Loucy (cell line): ENCODE measurements around the gene ZNF283.
"Not testable (repeated sequence)": the region's sequence is repeated elsewhere in the genome, so short reads cannot be mapped to it uniquely, and the experiment has no call there.

ENCODE experiments used
- H2AFZ ChIP-seq: fragments of 200-600 bp; sonication (generic); 2 replicates; pipeline ENCODE4 v1.6.0; 2016; ENCODE audit warnings: antibody characterized with exemption, mild to moderate bottlenecking, low read length, moderate library complexity
- H3F3A ChIP-seq: fragments of 200-600 bp; 2 replicates; pipeline ENCODE4 v1.6.0; 2016; ENCODE audit warnings: antibody characterized with exemption, low read depth, mild to moderate bottlenecking
- H3K27me3 ChIP-seq: fragments of 200-600 bp; sonication (generic); 2 replicates; pipeline ENCODE4 v1.6.1; 2014; ENCODE audit warnings: low read length, mild to moderate bottlenecking; ENCODE audit not compliant: insufficient read depth, poor library complexity, severe bottlenecking
- H3K36me3 ChIP-seq: fragments of 200-600 bp; sonication (generic); 2 replicates; pipeline ENCODE4 v1.6.1; 2016; ENCODE audit warnings: low read length; ENCODE audit not compliant: insufficient read depth
- H3K4me1 ChIP-seq: fragments of 200-600 bp; sonication (generic); 2 replicates; pipeline ENCODE4 v1.5.1; 2014; ENCODE audit warnings: low read length, mild to moderate bottlenecking; ENCODE audit not compliant: insufficient read depth, poor library complexity, severe bottlenecking
- H3K4me2 ChIP-seq: fragments of 200-600 bp; sonication (generic); 2 replicates; pipeline ENCODE4 v1.6.0; 2014; ENCODE audit warnings: antibody characterized with exemption, low read length, low read depth, mild to moderate bottlenecking; ENCODE audit not compliant: poor library complexity, severe bottlenecking
- H3K4me3 ChIP-seq: fragments of 200-600 bp; sonication (generic); 2 replicates; pipeline ENCODE4 v1.5.1; 2014; ENCODE audit warnings: low read length, mild to moderate bottlenecking, mixed read lengths; ENCODE audit not compliant: poor library complexity, severe bottlenecking
- H3K79me2 ChIP-seq: fragments of 200-600 bp; sonication (generic); 2 replicates; pipeline ENCODE4 v1.6.1; 2014; ENCODE audit warnings: low read length; ENCODE audit not compliant: insufficient read depth
- H3K9ac ChIP-seq: fragments of 200-600 bp; sonication (generic); 2 replicates; pipeline ENCODE4 v1.6.0; 2014; ENCODE audit warnings: mild to moderate bottlenecking, low read depth, low read length, moderate library complexity; ENCODE audit not compliant: poor library complexity, severe bottlenecking
- H3K9me2 ChIP-seq: fragments of 200-600 bp; sonication (generic); replicated peaks from 2 replicates; pipeline ENCODE4 v1.6.1; 2016; ENCODE audit warnings: low read depth, low read length, mixed read lengths
- H3K9me3 ChIP-seq: fragments of 200-600 bp; sonication (generic); 2 replicates; pipeline ENCODE4 v1.6.1; 2014; ENCODE audit warnings: mild to moderate bottlenecking, antibody characterized with exemption, low read length, low read depth; ENCODE audit not compliant: insufficient read depth
- H4K20me1 ChIP-seq: fragments of 200-600 bp; sonication (generic); 2 replicates; pipeline ENCODE4 v1.6.0; 2014; ENCODE audit warnings: antibody characterized with exemption, low read length, mild to moderate bottlenecking; ENCODE audit not compliant: insufficient read depth, poor library complexity, severe bottlenecking
- EZH2phosphoT487 ChIP-seq: fragments of 200-600 bp; IDR thresholded peaks from 2 replicates; pipeline ENCODE4 v1.6.1; 2018; ENCODE audit warnings: antibody characterized with exemption, mild to moderate bottlenecking, moderate library complexity, borderline replicate concordance
- TF ChIP-seq, protein P1 (sequence below): fragments of 200-600 bp; sonication (generic); conservative IDR thresholded peaks from 2 replicates; pipeline ENCODE4 v1.5.1; 2014; ENCODE audit warnings: mild to moderate bottlenecking, antibody characterized with exemption, low read length

The ZNF283 gene

GRCh38 chr19:43820098-43820883, 6.8 kb upstream of the ZNF283 start:
- Histone ChIP-seq H3K9me2 (no peaks in the 10 kb centered on the region), H3K36me3 (no peaks in the 10 kb centered on the region), H3K4me3 (no peak overlapping the region), H2AFZ (no peak overlapping the region), H3K27me3 (peaks cover 5% of the 10 kb centered on the region), H3K4me2 (no peak overlapping the region), H3K4me1 (no peaks in the 10 kb centered on the region), H3K79me2 (no peaks in the 10 kb centered on the region), H3K9me3 (no peaks in the 10 kb centered on the region), H3F3A (no peaks in the 10 kb centered on the region), H3K9ac (no peak overlapping the region), H4K20me1 (no peaks in the 10 kb centered on the region)
- TF ChIP-seq EZH2phosphoT487 = no peak
- TF ChIP-seq, protein P1, sequence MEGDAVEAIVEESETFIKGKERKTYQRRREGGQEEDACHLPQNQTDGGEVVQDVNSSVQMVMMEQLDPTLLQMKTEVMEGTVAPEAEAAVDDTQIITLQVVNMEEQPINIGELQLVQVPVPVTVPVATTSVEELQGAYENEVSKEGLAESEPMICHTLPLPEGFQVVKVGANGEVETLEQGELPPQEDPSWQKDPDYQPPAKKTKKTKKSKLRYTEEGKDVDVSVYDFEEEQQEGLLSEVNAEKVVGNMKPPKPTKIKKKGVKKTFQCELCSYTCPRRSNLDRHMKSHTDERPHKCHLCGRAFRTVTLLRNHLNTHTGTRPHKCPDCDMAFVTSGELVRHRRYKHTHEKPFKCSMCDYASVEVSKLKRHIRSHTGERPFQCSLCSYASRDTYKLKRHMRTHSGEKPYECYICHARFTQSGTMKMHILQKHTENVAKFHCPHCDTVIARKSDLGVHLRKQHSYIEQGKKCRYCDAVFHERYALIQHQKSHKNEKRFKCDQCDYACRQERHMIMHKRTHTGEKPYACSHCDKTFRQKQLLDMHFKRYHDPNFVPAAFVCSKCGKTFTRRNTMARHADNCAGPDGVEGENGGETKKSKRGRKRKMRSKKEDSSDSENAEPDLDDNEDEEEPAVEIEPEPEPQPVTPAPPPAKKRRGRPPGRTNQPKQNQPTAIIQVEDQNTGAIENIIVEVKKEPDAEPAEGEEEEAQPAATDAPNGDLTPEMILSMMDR = no peak

DNA sequence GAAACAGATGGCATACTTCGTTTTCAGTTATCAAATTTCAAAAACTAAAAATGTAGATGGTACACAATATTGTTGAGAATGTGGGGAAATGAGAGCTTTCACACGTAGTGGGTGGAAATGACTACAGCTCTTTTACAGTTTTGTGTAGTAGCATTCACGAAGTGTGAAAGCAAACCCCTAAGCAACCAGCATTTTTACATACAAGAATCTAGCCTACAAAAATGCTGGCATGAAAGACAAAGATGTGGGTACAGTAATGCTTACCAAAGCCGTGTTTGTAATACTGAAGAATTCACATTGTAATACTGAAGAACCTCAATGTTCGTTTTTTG, 6.3 kb upstream of the ZNF283 start:
- Histone ChIP-seq H3K27me3 (peaks cover 5% of the 10 kb centered on the region), H3K9me3 (no peaks in the 10 kb centered on the region), H2AFZ (no peak overlapping the region), H3K9ac (no peak overlapping the region), H3K4me3 (no peak overlapping the region), H3K9me2 (no peaks in the 10 kb centered on the region), H3K4me2 (no peak overlapping the region), H3K79me2 (no peaks in the 10 kb centered on the region), H3K4me1 (no peaks in the 10 kb centered on the region), H4K20me1 (no peaks in the 10 kb centered on the region), H3F3A (no peaks in the 10 kb centered on the region), H3K36me3 (no peaks in the 10 kb centered on the region)
- TF ChIP-seq, protein P1 = no peak

DNA sequence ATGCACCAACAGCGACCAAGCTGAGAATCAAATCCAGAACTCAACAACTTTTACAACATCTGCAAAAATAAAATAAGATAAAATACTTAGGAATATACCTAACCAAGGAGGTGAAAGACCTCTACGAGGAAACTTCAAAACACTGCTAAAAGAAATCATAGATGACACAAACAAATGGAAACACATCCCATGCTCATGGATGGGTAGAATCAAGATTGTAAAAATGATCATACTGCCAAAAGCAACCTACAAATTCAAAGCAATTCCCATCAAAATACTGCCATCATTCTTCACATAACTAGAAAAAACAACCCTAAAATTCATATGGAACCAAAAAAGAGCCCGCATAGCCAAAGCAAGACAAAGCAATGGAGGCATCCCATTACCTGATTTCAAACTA, 3.3 kb upstream of the ZNF283 start:
- H3K4me3 ChIP-seq, H3K9ac ChIP-seq, H3K36me3 ChIP-seq, H2AFZ ChIP-seq, H3K4me1 ChIP-seq, H3F3A ChIP-seq, H3K27me3 ChIP-seq, H4K20me1 ChIP-seq, H3K4me2 ChIP-seq, H3K9me3 ChIP-seq, H3K79me2 ChIP-seq, H3K9me2 ChIP-seq: not testable (repeated sequence)

DNA sequence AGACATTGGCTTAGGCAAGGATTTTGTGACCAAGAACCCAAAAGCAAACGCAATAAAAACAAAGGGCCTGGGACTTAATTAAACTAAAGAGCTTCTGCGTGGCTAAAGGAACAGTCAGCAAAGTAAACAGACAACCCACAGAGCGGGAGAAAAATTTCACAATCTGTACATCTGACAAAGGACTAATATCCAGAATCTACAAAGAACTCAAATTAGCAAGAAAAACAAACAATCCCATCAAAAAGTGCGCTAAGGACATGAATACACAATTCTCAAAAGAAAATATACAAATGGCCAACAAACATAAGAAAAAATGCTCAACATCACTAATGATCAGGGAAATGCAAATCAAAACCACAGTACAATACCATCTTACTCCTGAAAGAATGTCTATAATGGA, 2.5 kb upstream of the ZNF283 start:
- H3K9ac ChIP-seq, H3K9me2 ChIP-seq, H3K4me2 ChIP-seq, H3K27me3 ChIP-seq, H3K9me3 ChIP-seq, H3K4me3 ChIP-seq, H3F3A ChIP-seq, H3K36me3 ChIP-seq, H3K79me2 ChIP-seq, H2AFZ ChIP-seq, H3K4me1 ChIP-seq, H4K20me1 ChIP-seq: not testable (repeated sequence)
